ENCODE data around the gene CTNNA2.

Gene CTNNA2

GRCh38 chr2:80454628-80455027, 941.8 kb downstream of the CTNNA2 start:
- no peak for DNase-seq

- no peak for DNase-seq
Observed at GRCh38 chr2:80459028-80459427, 946.2 kb downstream of the CTNNA2 start.

GRCh38 chr2:80461505-80462197, 948.8 kb downstream of the CTNNA2 start:
- no peak for DNase-seq

- DNase-seq, result no peak
Observed at GRCh38 chr2:80462654-80463053, 949.8 kb downstream of the CTNNA2 start.

DNA sequence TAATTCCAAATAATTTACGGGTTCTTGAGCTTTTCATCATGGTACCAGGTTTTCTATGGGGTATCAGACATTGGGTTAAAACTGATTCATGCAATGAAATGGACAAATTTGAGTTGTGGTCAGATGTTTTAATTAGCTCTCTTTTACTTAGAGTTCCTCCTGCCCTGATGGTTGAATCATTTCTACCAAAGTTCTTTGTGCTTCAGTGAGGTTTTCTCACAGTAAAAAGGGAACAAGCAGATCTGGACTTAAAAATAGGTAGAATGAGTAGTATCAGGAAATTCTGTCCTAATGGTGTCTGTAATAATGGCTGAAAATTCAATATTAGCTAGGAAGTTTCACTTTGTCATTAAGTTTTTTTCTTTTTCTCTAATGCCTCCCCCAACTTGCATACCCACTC, 951.4 kb downstream of the CTNNA2 start:
- no peak for DNase-seq

DNA sequence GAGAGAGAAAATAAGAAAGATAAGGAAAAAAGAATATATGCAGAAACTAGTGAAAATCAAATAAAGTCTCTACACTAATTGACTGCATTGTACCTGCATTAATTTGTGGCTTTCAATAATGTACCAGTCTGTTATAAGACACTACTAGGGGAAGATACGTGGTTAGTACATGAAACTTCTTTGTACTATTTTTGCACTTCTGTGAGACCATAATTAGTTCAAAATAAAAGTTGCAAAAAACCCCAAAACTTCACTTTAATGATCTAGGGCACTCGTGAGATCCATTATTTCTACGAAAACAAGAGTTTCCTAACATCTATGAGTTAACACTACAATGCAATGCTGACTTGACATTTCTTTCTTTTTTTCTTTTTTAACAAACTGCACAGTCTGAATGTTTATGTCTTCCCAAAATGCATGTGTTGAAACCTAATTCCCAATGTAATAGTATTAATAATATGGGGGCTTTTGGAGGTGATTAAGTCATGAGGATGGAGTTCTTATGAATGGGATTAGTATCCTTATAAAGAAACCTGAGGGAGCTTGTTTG, 954.5 kb downstream of the CTNNA2 start:
- no peak for DNase-seq

GRCh38 chr2:80469428-80469827, 956.6 kb downstream of the CTNNA2 start:
- DNase-seq, result no peak

GRCh38 chr2:80473069-80473468, 960.2 kb downstream of the CTNNA2 start:
- no peak for DNase-seq

GRCh38 chr2:80473796-80474195, 960.9 kb downstream of the CTNNA2 start:
- no peak for DNase-seq

GRCh38 chr2:80475970-80476369, 963.1 kb downstream of the CTNNA2 start:
- DNase-seq, result no peak

GRCh38 chr2:80476535-80477117, 963.8 kb downstream of the CTNNA2 start:
- DNase-seq, result no peak

DNA sequence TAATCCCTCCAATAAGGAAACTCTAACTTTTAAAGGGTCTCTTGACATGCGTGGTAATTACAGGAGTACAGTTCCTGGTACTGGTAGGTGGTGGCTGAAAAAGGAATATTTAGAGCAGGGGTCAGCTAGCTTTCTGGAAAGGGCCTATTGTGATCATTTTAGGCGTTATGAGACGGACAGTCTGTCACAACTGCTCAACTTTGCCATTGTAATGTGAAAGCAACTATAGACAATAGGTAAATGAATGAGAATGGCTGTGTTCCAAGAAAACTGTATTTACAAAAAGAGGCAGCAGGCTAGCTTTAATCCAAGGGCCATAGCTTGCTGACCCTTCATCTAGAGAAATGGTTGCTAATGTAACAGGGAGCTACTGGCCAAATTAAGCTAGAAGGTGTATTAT, 969.4 kb downstream of the CTNNA2 start:
- no peak for DNase-seq

GRCh38 chr2:80489717-80490116, 976.9 kb downstream of the CTNNA2 start:
- DNase-seq, result no peak

- DNase-seq, result no peak
Observed at GRCh38 chr2:80490964-80491363, 978.1 kb downstream of the CTNNA2 start.

GRCh38 chr2:80496346-80496745, 983.5 kb downstream of the CTNNA2 start:
- no peak for DNase-seq

GRCh38 chr2:80496775-80497174, 983.9 kb downstream of the CTNNA2 start:
- no peak for DNase-seq

DNA sequence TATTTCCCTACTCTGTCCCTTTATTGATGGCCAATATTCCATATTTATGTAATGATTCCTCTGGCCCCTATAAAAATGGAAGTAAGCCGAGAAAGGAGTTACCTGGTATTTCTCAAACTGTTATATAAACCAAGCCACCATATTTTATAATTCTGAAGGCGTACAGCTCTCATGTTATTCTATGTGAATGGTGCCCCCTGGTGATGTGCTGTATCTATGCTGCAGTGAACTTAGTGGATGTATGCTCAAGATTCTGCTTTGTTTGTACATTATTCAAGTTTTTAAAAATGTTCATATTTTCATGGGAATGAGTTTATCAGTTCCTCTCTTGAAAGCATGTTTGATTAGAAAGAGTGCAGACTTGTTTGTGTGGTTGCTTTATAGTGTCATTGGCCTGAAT, 986.2 kb downstream of the CTNNA2 start:
- no peak for DNase-seq

DNA sequence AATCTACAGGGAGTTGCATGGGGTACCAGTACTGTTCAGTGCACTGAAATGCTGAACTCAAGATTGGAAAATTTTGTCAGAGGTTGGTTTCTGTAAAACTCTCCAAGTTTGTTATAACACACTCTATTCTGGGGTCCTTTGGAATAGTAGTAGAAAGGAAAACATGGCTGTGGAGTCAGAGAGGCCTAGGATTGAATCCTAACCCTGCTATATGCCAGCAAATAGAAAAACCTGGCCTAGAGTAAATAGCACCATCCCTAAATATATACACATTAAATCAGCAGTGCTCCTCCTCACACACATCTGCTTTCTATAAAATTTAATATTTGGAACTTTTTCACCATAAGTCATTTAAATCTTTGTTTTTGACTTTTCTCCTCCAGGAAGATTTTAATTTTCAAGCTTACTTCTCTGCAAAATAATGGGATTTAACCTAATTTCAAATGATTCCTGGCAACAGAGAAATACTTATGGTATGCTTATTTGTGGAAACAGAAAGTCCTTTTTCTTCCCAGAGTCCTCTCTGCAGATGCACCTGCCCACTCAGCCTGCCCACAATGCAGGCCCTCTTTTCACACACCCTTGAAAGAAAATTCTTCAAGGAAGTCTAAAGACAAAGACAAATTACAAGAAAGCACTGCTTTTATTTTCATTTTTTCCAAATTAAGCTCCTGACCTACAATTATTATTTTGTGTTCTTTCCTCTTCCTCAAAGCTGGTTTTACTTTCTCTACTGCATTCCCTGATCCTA, 989.2 kb downstream of the CTNNA2 start:
- no peak for DNase-seq

DNA sequence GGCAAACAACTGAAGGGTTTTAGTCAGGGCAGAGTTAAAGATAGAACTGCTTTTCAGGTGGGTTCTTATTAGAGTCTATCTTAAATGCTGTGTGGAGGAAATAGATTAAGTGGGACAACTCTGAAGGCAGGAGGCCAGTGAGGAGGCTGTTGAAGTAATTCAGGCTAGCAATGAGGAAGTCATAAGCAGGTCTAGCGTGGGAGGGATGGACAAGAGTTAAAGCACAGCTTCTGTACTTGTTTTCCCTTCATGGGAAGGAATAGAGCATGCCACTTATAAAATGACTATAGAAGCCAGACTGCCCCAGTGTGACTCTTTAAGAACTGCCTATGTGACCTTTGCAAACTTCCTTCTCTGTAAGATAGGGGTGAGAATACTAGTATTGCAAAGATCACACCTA, 993.7 kb downstream of the CTNNA2 start:
- no peak for DNase-seq

GRCh38 chr2:80510716-80511115, 997.9 kb downstream of the CTNNA2 start:
- DNase-seq, result no peak

DNA sequence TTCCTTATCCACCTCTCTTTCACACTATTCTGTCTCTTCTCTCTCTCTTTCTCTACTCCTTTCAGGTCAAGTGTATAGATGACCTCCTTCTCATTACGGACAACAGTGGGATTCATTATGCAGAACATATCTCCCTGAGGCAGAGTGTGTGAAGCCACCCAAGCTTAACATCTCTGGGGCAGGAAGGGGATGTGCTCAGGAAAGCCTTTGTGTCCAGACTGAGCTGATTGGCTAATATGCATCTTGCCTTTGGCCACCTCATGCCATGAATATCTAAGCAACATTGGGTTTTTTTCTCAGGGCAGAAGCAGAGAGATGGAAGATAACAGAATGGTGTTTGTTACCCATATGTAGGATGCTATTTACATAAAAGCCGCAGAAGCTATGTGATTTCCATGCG, 1003.1 kb downstream of the CTNNA2 start:
- no peak for DNase-seq

- no peak for DNase-seq
Observed at GRCh38 chr2:80517316-80517715, 1004.5 kb downstream of the CTNNA2 start.

GRCh38 chr2:80519121-80519643, 1006.3 kb downstream of the CTNNA2 start:
- DNase-seq, result no peak

Data from activated CD4-positive, CD25-positive, alpha-beta regulatory T cell treated with anti-CD3 and anti-CD28 coated beads, Interleukin-2, amount 50 U/mL, for 72 hours (primary cell).